Endothelial cell of umbilical vein (primary cell): ENCODE measurements around the gene PIP5K1C. TPM values are rescaled to one million over a fixed set of nuclear protein-coding genes. Genes with fewer than 3 reads are reported as not detected.

Experiments used
- BruUV-seq: library from RNA; stranded (reverse); fragments of 400-500 nt; replicated peaks from 2 replicates; lab custom pipeline; 2021; lab: Mats Ljungman, UMichigan
- CTCF ChIA-PET: fragments of 300-600, 350-600 bp; sonication (Branson Sonifier 250); formaldehyde crosslinking; loops from one replicate; lab custom pipeline; 2021; ENCODE audit warnings: antibody characterized with exemption, inconsistent platforms; lab: Charles Lee
- POLR2A ChIA-PET: fragments of 300-600, 350-600 bp; sonication (Branson Sonifier 250); formaldehyde crosslinking; loops from one replicate; lab custom pipeline; 2021; ENCODE audit warnings: antibody characterized with exemption, inconsistent platforms; lab: Charles Lee
- DNase-seq: peaks from one replicate; pipeline ENCODE4 v3.0.0-alpha.2; 2011; ENCODE audit warnings: low read depth, low spot score
- FAIRE-seq: peaks from 2 replicates; lab custom pipeline; 2011; peaks lifted over from hg19 to GRCh38; lab: Jason Lieb, UNC
- H2AFZ ChIP-seq: 2 replicates; pipeline ENCODE4 v1.6.0; 2012; ENCODE audit warnings: low read depth, low read length, control low read depth, inconsistent platforms
- H3K27ac ChIP-seq: 2 replicates; pipeline ENCODE4 v1.5.1; 2011; ENCODE audit warnings: low read depth, mild to moderate bottlenecking, control low read depth, low read length, moderate library complexity; ENCODE audit not compliant: insufficient read depth
- H3K27me3 ChIP-seq, 2 experiments: 2 replicates each; pipeline versions ENCODE4 v1.6.0 to v1.6.1; 2011; ENCODE audit warnings: low read length in 2 of 2, mixed read lengths in 1 of 2; ENCODE audit not compliant: control insufficient read depth in 2 of 2, insufficient read depth in 2 of 2
- H3K36me3 ChIP-seq, 2 experiments: 2 replicates in 1 of 2; 3 replicates in 1 of 2; pipeline ENCODE4 v1.5.1; 2011; ENCODE audit warnings: low read length in 2 of 2, mild to moderate bottlenecking in 1 of 2, moderate library complexity in 1 of 2; ENCODE audit not compliant: control insufficient read depth in 2 of 2, insufficient read depth in 2 of 2; ENCODE audit errors: extremely low read depth in 1 of 2
- H3K4me1 ChIP-seq: 3 replicates; pipeline ENCODE4 v1.5.1; 2011; ENCODE audit warnings: mild to moderate bottlenecking, low read length; ENCODE audit not compliant: control insufficient read depth, insufficient read depth; ENCODE audit errors: extremely low read depth
- H3K4me2 ChIP-seq: 2 replicates; pipeline ENCODE4 v1.6.1; 2011; ENCODE audit warnings: low read length, control low read depth, mixed read lengths; ENCODE audit not compliant: insufficient read depth
- H3K4me3 ChIP-seq, 3 experiments: fragments of 200-600 bp in 1 of 3; sonication (generic), shearing (Covaris generic) in 1 of 3; replicated peaks in 1 of 3; 2 replicates each; pipeline ENCODE4 v1.5.1; 2011 to 2016; ENCODE audit warnings: control low read depth in 3 of 3, low read length in 3 of 3, mild to moderate bottlenecking in 2 of 3, inconsistent platforms in 1 of 3, low read depth in 1 of 3, moderate library complexity in 1 of 3; ENCODE audit not compliant: insufficient read depth in 1 of 3
- H3K79me2 ChIP-seq: 2 replicates; pipeline ENCODE4 v1.6.0; 2012; ENCODE audit warnings: low read length, inconsistent platforms; ENCODE audit not compliant: control insufficient read depth, insufficient read depth
- H3K9ac ChIP-seq: replicated peaks from 2 replicates; pipeline ENCODE3; 2011; ENCODE audit warnings: low read length, control low read depth; ENCODE audit not compliant: insufficient read depth; ENCODE audit errors: extremely low read depth
- H3K9me1 ChIP-seq: replicated peaks from 3 replicates; pipeline ENCODE4 v1.6.0; 2011; ENCODE audit warnings: mild to moderate bottlenecking, low read length; ENCODE audit not compliant: control insufficient read depth, insufficient read depth; ENCODE audit errors: extremely low read depth
- H3K9me3 ChIP-seq: replicated peaks from 2 replicates; pipeline ENCODE4 v1.5.1; 2012; ENCODE audit warnings: low read length, inconsistent platforms; ENCODE audit not compliant: control insufficient read depth, insufficient read depth
- H4K20me1 ChIP-seq: replicated peaks from 2 replicates; pipeline ENCODE3; 2011; ENCODE audit warnings: mild to moderate bottlenecking, low read length; ENCODE audit not compliant: control insufficient read depth, insufficient read depth; ENCODE audit errors: extremely low read depth
- EZH2 ChIP-seq: IDR thresholded peaks from 2 replicates; pipeline ENCODE4 v1.6.1; 2012; ENCODE audit warnings: borderline replicate concordance, low read depth, mild to moderate bottlenecking, moderate library complexity, low read length, inconsistent platforms; ENCODE audit not compliant: severe bottlenecking
- FOS ChIP-seq: IDR thresholded peaks from 2 replicates; pipeline ENCODE4 v1.6.1; 2011; ENCODE audit warnings: mild to moderate bottlenecking, low read length, moderate library complexity, borderline replicate concordance; ENCODE audit not compliant: insufficient read depth
- GATA2 ChIP-seq: IDR thresholded peaks from 2 replicates; pipeline ENCODE4 v1.7.0; 2011; ENCODE audit warnings: low read depth, mild to moderate bottlenecking, moderate library complexity, mixed read lengths, low read length; ENCODE audit not compliant: insufficient read length, insufficient read depth
- JUN ChIP-seq: IDR thresholded peaks from 2 replicates; pipeline ENCODE4 v1.6.1; 2011; ENCODE audit warnings: borderline replicate concordance, low read depth; ENCODE audit not compliant: insufficient read length, insufficient read depth
- MYC ChIP-seq: IDR thresholded peaks from one replicate; pipeline ENCODE4 v1.6.1; 2011; ENCODE audit warnings: mild to moderate bottlenecking, low read depth, low read length
- POLR2A ChIP-seq: IDR thresholded peaks from 2 replicates; pipeline ENCODE4 v1.6.1; 2012; ENCODE audit warnings: low read depth, mild to moderate bottlenecking, control low read depth, low read length
- POLR2AphosphoS5 ChIP-seq: IDR thresholded peaks from 2 replicates; pipeline ENCODE4 v1.6.1; 2012; ENCODE audit warnings: low read depth, mild to moderate bottlenecking, control low read depth, low read length, moderate library complexity; ENCODE audit not compliant: insufficient read depth
- dilution Hi-C: fragments of 300-500 bp; cut with MboI; formaldehyde crosslinking; loops from one replicate; pipeline ENCODE4 v1.15.0; 2019; ENCODE audit warnings: low sequenced_read_pairs; ENCODE audit not compliant: extremely low pct_ligation_motif_present
- intact Hi-C: fragments of 100-400 bp; cut with micrococcal nuclease; formaldehyde crosslinking; loops from one replicate; pipeline ENCODE4 v1.10.0; 2022
- polyA plus RNA-seq, 4 experiments: library from polyadenylated mRNA; depleted of rRNA in 3 of 4; stranded (reverse) in 3 of 4; unstranded in 1 of 4; fragments of >200 nt; gene quantifications; 2 replicates each; pipeline versions ENCODE4 v1.2.1 to v1.2.3, GENCODE V29; 2011 to 2012; ENCODE audit warnings: missing spikeins in 1 of 4
- total RNA-seq: library from RNA; stranded (reverse); gene quantifications from 2 replicates; pipeline ENCODE4 v1.2.3, GENCODE V29; 2021
- TF ChIP-seq, protein P1 (sequence below): IDR thresholded peaks from 2 replicates; pipeline ENCODE4 v1.6.1; 2011; ENCODE audit not compliant: insufficient read depth, insufficient read length
- TF ChIP-seq, protein P2 (sequence below), 2 donors: IDR thresholded peaks; 1 replicate in 1 of 2; 2 replicates in 1 of 2; pipeline ENCODE4 v1.5.1; 2011; ENCODE audit warnings: low read length in 2 of 2, mild to moderate bottlenecking in 2 of 2, moderate library complexity in 2 of 2, control low read depth in 1 of 2, inconsistent platforms in 1 of 2, low read depth in 1 of 2; ENCODE audit not compliant: insufficient read depth in 1 of 2; ENCODE audit errors: extremely low read depth in 1 of 2

Gene PIP5K1C
- total and polyA plus RNA-seq, 2 donors (not counting 3 experiments of a cell fraction or from before 2014, with no cell fraction given): 31.6 to 79.5 TPM

DNA sequence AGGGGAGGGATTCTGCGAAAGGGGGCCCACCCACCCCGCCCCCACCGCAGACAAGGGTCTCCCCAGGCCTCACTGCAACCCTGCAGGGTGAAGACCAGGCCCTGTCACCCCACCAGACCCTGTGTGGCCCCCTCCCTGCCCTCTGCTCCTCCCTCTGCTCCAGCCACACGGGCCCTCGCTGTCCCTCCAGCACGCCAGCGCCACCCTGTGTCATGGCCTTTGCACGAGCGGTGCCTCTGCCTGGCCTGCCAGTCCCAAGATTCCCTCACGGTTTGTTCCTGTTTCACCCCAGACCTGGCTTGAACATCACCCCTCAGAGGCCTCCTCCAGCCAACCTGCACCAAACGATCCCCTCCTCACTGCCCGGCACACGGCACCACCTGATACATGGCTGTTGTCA, 27.3 kb downstream of the PIP5K1C start:
- intact Hi-C loops (loop anchor here (5.0 kb wide), 1 partner anchor 101 kb away; the partner anchor contains the start of gene HMG20B), dilution Hi-C loops (no loop called here)
- H3K79me2 ChIP-seq: peaks cover 13% of the 10 kb centered on the region
- H3K4me2 ChIP-seq: no peak overlapping the region
- H3K27ac ChIP-seq: no peak overlapping the region
- FAIRE-seq (no peak), DNase-seq (no peak)
- peaks cover 28% of the 10 kb centered on the region for H3K4me1 ChIP-seq
- no peak overlapping the region for H3K9ac ChIP-seq
- H3K9me3 ChIP-seq: no peaks in the 10 kb centered on the region
- H3K36me3 ChIP-seq: no peaks in the 10 kb centered on the region
- H3K4me3 ChIP-seq: no peak overlapping the region
- no peaks in the 10 kb centered on the region for H4K20me1 ChIP-seq
- no peak overlapping the region for H2AFZ ChIP-seq
- BruUV-seq: no TSS peak
- TF ChIP-seq, protein P1, sequence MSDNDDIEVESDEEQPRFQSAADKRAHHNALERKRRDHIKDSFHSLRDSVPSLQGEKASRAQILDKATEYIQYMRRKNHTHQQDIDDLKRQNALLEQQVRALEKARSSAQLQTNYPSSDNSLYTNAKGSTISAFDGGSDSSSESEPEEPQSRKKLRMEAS: no peak
- TF ChIP-seq JUN (no peak), FOS (no peak), GATA2 (no peak), POLR2AphosphoS5 (no peak), MYC (no peak), EZH2 (no peak), POLR2A (no peak)
- TF ChIP-seq, protein P2, sequence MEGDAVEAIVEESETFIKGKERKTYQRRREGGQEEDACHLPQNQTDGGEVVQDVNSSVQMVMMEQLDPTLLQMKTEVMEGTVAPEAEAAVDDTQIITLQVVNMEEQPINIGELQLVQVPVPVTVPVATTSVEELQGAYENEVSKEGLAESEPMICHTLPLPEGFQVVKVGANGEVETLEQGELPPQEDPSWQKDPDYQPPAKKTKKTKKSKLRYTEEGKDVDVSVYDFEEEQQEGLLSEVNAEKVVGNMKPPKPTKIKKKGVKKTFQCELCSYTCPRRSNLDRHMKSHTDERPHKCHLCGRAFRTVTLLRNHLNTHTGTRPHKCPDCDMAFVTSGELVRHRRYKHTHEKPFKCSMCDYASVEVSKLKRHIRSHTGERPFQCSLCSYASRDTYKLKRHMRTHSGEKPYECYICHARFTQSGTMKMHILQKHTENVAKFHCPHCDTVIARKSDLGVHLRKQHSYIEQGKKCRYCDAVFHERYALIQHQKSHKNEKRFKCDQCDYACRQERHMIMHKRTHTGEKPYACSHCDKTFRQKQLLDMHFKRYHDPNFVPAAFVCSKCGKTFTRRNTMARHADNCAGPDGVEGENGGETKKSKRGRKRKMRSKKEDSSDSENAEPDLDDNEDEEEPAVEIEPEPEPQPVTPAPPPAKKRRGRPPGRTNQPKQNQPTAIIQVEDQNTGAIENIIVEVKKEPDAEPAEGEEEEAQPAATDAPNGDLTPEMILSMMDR (IDR thresholded peaks at IDR 0.05; ENCODE audit: extremely low read depth in 1 of 2, insufficient read depth in 1 of 2, low read depth in 1 of 2, low read length in 2 of 2): no peak
- ChIA-PET CTCF (interaction anchor here (0.8 to 2.7 kb wide), 5 partner anchors 11 to 119 kb away, joined by 3 to 25 read pairs (median 8); no protein-coding TSS in a partner anchor), POLR2A (no interaction called here)
- no peaks in the 10 kb centered on the region for H3K9me1 ChIP-seq
- H3K27me3 ChIP-seq: no peaks in the 10 kb centered on the region
